NCI-H2196 treated with DMSO at 0.1 percent for 48 hours (cell line): ENCODE data around the gene RBM39.
A peak's percentile ranks its signal among the peaks of the same experiment; 100 is the strongest.

Source experiments
- DNase-seq: peaks from one replicate; lab custom pipeline; 2025; ENCODE audit not compliant: unreplicated experiment; lab: John Stamatoyannopoulos, UW

RBM39 gene

DNA sequence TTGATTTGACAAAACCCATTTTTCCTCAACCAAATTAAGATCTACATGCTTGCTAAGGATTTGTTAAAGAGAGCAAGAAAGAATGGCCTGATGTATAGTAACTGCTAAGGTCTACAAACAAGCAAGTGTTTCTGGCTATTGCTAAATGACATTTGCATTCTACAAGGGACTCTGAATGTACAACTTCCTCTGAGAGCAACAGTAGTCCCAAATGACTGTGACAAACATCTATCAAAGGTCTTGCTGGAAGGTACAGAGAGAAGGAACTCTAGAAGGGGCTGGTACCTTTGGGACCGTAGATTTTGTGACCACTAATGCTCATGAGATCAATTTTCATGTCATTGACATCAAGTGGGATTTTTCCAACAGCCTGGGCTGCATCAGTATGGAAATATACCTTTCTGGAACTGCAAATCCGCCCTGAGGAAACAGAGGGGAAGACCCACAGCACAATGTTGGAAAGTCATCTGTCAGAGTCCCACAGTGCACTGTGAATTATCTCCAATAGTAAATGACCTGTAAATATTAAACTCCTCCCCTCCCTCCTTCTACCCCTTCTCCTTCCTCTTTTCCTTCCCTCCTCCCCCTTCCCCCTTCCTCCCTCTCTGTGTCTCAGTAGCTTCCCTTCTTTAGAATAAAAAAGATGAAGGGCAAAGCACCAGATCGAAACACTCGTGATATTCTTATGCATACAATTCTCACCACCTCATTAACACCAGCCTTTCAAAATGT, 61.4 kb downstream of the RBM39 start:
- DNase-seq: no peak

DNA sequence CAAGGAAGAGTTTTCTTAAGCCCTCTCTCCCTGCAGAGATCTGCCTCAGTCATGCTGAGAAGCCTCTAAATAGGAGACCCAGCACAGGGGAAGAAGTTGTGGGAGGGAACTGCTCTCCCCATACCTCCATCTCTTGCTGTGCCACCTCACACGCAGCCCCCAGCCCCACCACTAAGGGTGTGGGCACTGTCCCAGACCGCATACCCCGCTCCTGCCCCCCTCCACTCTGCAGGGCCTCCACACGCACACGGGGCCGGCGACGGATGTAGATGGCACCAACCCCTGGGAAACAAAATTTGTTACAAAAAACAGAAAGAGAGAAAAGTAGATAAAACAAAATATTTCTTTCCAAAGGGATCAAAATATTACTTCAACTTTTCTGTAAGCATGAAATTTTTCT, 67.1 kb downstream of the RBM39 start:
- no peak for DNase-seq

DNA sequence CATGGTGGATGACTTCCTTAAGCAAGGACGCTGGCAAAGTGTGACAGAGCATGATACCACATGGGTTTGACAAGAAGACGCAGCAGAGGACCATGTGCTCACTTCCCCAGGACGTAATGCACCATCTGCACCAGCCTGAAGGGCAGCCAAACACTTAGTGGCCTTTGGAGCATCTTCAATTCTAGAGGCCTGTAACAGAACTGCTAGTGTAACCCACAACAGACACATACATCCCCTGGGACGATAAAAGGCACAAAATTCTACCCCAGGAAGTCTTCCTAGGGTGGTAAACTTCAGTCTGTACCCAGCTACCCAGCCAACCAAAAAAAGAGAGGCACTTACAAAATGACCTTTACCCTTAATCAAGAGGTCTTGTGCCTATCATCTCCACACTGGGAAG, 68.2 kb downstream of the RBM39 start:
- no peak for DNase-seq

DNA sequence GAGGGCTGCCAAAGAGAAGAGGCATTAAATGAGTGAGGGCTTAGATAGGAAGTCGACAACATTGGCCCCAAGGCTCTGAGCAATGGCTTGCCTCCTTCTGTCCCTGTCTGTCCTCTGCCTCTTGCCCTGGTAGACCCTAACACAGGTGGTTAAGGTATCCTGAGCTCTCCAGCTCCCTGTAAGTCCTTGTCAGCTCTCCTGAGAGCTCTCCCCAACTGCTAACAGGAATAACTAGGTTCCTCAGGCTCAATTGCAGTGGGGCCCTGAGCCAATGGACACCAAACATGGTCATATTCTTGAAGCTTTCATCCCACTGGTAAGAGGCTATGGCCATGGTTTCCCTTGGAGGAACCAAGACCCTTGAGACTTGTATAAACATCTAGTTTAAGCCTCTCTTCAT, 72.4 kb downstream of the RBM39 start:
- no peak for DNase-seq

DNA sequence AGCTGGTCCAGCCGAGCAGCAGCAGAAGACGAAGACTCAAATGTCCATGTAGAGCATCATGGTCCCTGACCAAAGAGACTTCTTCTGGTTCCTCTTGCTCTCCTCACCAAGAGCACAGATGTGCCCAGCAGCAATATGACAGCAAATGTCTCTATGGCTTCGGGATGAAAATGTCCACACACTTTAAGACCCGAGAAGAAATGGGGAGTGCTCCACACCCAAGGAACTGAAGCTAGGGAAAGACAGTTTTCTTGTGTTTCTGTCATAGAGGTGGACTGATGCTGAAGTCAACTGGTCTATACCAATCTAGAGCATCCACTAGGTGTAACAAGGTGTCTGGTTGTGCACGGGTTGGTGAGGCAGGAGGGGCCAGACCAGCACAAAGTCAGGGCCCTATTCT, 72.8 kb downstream of the RBM39 start:
- no peak for DNase-seq

DNA sequence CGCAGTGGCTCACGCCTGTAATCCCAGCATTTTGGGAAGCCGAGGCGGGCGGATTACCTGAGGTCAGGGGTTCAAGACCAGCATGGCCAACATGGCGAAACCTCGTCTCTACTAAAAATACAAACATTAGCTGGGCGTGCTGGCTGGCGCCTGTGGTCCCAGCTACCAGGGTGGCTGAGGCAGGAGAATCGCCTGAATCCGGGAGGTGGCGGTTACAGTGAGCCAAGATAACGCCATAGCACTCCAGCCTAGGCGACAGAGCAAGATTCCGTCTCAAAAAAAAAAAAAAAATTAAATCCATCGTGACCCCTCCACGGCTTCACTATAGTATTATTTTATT, 76.1 kb downstream of the RBM39 start:
- DNase-seq: no peak

DNA sequence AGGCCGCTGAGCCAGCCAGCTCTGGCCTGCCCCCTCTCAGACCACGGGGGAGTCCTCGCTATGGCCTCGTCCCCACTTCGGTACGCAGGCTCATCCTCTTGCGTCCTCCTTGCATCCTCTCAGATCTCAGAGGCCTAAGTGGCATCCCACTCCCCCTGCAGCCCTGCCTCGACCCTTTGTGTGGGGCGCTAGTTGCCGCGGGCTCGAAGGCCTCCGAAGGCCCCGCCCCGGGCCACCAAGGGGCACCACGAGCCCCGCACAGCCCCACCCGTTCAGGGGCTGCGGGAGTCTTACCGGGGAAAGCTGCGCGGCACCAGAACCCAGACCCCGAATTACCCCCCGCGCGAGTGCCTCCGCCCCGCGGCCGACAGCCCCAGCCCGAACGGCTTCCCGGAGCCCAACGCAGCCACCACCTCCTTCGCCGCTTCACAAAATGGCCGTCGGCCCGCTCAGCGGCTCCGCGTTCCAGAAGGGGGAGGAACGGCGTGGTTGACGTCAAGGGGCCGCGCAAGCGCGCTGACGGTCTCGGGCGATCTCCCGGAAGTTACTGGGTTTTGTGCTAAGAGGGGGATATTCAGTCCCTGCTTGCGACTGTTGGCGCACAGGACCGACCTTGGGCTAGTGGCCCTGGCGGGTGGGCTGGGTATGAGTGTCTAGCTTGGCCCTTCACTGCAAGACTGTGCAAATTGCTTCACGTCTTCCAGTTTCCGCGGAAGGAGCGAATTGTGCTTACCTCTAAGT, 77.4 kb downstream of the RBM39 start, which contains the start of the genes CPNE1 and RBM12:
TSS of gene CPNE1 (minus strand) at position 435 of the 741 bp plus-strand sequence. CDS start 31,977 bp downstream, outside the sequence.
TSS of gene RBM12 (minus strand) at position 435 of the 741 bp plus-strand sequence. CDS start 9,578 bp downstream, outside the sequence.
- DNase-seq: peak; percentile 97

DNA sequence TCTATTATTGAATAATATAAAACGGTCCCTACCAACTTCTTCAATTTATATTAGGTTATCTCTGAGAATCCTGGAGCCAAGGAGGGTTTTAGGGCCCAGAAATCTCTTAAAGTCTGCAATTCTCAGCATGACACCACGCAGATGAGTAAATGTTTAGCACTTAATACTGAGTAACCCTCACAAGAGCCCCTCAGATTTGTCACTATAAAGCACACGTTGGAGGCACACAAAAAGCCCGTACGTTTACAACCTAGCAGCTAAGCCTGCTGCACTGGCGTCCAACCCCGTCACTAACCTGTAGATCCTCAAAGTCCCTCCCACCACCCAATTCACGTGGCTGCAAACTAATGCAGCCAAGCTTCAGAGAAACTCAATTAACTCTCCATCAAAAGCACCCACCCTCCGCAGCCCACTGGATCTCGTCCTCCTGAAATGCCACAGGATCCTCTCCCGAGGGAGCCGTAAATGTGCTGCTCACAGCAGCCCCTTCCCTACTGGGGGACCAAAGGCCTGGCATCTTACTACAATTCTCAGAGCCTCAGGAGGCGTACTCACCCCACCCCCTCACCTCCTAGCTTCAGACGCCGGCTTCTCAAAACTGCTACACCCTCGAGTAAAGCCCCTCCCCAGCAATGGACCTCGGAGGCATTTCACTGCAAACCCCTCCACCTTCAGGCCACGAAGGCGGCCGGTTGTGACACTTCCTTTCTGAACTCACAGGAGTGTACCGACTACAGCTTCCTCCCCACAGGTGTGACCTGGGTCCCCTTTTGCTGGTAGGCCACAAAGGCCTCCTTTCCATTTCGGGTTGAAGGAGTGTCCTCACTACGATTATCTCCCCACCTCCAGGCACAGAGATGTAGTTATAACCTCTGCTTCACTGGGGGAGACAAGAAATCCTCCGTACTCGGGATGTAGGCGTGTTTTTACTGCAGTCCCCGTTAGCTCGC, 78.3 kb downstream of the RBM39 start:
- DNase-seq: no peak

DNA sequence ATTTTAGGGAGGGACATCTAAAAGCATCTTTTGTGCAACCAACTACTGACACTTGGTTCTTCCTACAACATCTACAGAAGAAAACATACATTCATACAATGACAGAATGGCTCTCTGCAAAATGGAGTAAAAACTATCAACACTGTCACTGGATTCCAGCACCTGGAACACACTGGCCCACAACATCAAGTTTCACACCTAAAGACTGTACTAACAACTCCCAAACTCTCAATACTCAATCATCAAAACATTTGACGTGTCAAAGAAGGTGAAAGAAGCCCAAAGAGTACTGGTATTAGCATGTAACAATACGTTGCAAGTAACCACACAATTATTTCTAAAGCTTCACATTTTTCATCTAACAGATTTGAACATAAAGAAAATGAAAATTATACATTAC, 79.5 kb downstream of the RBM39 start:
- DNase-seq: no peak

DNA sequence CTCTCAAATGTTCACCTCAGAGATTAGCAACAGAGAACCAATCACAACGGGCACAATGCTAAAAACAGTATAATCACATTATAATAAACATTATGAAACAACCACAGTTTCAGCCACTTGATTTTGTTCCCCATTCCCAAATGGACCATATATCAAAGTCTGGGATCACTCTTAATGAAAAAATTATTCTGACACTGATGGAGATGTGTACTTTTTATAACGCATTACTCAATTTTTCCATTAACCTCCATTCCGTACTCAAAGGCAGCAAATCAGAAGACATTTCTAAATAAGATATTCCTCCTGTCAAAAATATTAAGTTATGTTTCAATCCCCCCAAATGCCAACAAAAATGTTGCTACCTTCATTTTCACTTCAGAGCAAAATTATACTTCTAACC, 80.2 kb downstream of the RBM39 start:
- no peak for DNase-seq

DNA sequence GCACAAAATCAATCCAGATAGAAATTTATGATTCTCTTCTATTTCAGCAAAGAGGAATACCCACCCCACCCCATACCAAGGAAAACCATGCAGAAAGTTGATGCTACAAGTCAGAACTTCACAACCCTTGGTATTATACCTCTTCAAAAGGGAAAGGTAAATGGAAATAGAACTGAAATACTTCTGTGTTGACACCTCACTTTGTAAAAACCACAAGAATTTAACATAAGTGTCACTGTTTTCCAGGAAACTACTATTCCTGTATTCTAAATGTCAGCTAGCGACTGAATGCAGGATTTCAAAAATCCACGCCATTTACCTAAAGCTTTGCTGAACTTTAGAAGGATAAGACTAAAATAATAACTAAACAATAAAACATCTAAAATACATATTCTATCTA, 81.0 kb downstream of the RBM39 start:
- no peak for DNase-seq

DNA sequence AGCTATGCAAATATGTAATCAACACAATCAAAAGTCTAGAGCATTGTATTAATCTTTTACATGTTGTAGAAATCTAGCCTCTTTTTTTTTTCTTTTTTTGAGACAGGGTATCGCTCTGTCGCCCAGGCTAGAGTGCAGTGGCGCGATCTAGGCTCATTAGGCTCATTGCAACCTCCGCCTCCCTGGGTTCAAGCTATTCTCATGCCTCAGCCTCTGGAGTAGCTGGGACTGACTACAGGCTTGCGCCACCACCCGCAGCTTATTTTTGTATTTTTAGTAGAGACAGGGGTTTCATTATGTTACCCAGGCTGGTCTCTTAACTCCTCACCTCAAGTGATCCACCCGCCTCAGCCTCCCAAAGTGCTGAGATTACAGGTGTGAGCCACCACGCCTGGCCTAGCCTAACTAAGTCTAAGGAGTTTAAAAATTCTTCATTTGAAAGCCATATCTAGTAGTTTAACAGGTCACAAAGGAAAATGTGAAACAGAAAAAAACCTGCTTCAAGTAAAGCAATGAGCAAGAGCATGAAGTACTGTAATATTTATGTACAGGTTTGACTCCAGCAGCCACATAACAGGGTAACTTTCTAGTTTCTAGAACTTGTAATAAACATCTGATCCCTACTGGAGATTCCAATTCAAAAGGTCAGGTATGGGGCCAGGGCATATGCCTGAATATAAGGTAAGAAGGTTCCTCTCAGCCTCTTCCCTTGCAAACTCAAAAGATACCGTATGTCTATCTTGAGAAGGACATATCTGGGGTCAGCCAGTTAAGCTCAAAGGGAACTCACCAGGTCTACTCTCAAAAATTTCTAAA, 81.7 kb downstream of the RBM39 start:
- DNase-seq: no peak

DNA sequence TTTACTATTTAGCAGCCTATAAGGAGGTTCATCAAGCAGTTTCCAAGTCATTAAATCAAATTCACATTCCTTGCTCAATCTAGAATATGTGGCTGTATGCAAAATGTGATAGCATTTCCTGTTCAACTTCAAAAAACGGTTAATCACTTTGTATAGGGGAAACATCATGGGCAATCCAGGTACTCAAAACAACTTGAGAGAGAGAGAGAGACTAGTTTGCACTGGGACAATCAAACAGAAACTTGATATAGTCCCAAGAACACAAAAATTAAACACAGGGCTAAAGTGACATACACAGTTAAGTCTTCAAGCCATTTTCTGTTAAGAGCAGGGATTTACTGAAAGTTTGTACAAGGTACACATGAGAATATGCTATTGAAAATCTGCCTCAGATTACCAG, 84.8 kb downstream of the RBM39 start:
- DNase-seq: no peak

DNA sequence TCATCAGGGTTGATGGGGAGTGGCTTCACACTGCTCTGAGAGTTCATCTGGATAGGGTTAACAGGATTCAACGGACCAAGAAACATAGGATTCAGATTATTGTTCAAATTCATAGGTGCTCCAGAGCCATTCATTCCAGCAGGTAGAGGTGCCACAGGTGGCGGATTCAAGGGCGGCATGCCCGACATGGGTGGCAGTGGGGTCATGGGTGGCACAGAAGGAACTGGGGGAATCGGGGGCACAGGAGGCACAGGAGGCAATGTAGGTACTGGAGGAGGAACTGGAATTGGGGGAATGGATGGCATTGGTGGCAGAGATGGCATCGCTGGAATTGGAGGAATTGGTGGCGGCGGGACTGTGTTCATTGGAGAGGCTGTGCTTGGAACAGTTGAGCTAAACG, 87.6 kb downstream of the RBM39 start:
- DNase-seq: no peak

DNA sequence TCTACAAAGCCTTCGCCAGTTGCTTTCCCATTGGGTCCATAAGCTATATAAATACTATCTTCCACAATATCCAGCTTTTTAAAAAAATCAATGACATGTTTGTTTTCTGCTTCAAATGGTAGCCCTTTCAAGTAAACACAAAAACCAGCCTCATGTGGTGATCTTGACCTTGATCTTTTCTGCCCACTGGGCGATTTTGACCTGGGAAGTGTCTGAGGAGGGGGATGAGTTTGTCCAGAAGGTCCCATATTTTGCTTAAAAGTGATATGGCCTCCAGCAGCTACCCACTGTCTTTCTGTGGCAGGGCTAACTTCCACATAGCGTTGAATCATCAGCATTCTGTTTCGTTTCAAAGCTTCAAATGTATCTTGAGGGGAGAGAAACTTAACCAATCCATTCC, 88.2 kb downstream of the RBM39 start:
- no peak for DNase-seq
